HL-60 (cell line): ENCODE results near the gene MACROD2.
"Not testable (repeated sequence)": the region's sequence is repeated elsewhere in the genome, so short reads cannot be mapped to it uniquely, and the experiment has no call there.

Experiments used
- DNase-seq, 2 experiments: peaks; one replicate each; pipeline ENCODE4 v3.0.0-alpha.2; 2010 to 2020; ENCODE audit warnings: low read depth in 1 of 2, low spot score in 1 of 2
- H3K27ac ChIP-seq: fragments of 250-450 bp; sonication (Bioruptor Pico); replicated peaks from 2 replicates; pipeline ENCODE4 v1.5.1; 2020; ENCODE audit warnings: mild to moderate bottlenecking, moderate library complexity
- H3K27me3 ChIP-seq: fragments of 250-450 bp; sonication (Bioruptor Pico); 2 replicates; pipeline ENCODE4 v1.5.1; 2021; ENCODE audit warnings: mild to moderate bottlenecking, moderate library complexity; ENCODE audit not compliant: insufficient read depth, poor library complexity, severe bottlenecking
- H3K4me3 ChIP-seq: replicated peaks from 2 replicates; pipeline ENCODE4 v1.5.1; 2011; ENCODE audit warnings: mild to moderate bottlenecking, control low read depth, low read length; ENCODE audit not compliant: insufficient read depth
- GABPA ChIP-seq: IDR thresholded peaks from 2 replicates; pipeline ENCODE4 v1.6.1; 2012; ENCODE audit warnings: low read depth
- POLR2AphosphoS5 ChIP-seq: IDR thresholded peaks from 2 replicates; pipeline ENCODE4 v1.6.1; 2012; ENCODE audit warnings: low read depth
- SPI1 ChIP-seq: IDR thresholded peaks from 2 replicates; pipeline ENCODE4 v1.6.1; 2012; ENCODE audit warnings: low read depth, mild to moderate bottlenecking, borderline replicate concordance
- TF ChIP-seq, protein P1 (sequence below): IDR thresholded peaks from one replicate; pipeline ENCODE4 v1.5.1; 2011; ENCODE audit warnings: low read length, control low read depth, inconsistent platforms; ENCODE audit not compliant: insufficient read depth
- TF ChIP-seq, protein P2 (sequence below): IDR thresholded peaks from 2 replicates; pipeline ENCODE4 v1.6.1; 2012; ENCODE audit warnings: low read depth; ENCODE audit not compliant: insufficient replicate concordance

The MACROD2 gene

DNA sequence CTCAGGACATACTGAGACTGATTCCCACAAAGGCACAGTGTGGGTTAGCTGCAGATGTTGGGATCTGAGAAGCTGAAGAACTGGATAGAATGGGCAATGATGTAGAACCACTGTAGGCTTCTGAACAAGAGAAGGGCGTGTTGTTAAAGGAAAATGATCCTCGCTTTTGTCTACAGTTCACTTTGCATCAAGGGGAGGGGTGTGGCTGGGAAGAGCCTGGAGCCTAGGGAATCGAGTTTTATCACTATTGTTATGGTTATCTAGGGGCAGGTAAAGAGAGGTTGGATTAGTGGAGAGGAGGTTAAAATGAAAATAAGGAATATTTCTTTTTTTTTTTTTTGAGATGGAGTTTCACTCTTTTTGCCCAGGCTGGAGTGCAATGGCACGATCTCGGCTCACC lies 1809.8 kb downstream of the MACROD2 start:
- no peak overlapping the region for H3K4me3 ChIP-seq
- no peaks in the 10 kb centered on the region for H3K27me3 ChIP-seq
- TF ChIP-seq POLR2AphosphoS5 (no peak), GABPA (no peak), SPI1 (no peak)
- TF ChIP-seq, protein P1, sequence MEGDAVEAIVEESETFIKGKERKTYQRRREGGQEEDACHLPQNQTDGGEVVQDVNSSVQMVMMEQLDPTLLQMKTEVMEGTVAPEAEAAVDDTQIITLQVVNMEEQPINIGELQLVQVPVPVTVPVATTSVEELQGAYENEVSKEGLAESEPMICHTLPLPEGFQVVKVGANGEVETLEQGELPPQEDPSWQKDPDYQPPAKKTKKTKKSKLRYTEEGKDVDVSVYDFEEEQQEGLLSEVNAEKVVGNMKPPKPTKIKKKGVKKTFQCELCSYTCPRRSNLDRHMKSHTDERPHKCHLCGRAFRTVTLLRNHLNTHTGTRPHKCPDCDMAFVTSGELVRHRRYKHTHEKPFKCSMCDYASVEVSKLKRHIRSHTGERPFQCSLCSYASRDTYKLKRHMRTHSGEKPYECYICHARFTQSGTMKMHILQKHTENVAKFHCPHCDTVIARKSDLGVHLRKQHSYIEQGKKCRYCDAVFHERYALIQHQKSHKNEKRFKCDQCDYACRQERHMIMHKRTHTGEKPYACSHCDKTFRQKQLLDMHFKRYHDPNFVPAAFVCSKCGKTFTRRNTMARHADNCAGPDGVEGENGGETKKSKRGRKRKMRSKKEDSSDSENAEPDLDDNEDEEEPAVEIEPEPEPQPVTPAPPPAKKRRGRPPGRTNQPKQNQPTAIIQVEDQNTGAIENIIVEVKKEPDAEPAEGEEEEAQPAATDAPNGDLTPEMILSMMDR = no peak
- TF ChIP-seq, protein P2, sequence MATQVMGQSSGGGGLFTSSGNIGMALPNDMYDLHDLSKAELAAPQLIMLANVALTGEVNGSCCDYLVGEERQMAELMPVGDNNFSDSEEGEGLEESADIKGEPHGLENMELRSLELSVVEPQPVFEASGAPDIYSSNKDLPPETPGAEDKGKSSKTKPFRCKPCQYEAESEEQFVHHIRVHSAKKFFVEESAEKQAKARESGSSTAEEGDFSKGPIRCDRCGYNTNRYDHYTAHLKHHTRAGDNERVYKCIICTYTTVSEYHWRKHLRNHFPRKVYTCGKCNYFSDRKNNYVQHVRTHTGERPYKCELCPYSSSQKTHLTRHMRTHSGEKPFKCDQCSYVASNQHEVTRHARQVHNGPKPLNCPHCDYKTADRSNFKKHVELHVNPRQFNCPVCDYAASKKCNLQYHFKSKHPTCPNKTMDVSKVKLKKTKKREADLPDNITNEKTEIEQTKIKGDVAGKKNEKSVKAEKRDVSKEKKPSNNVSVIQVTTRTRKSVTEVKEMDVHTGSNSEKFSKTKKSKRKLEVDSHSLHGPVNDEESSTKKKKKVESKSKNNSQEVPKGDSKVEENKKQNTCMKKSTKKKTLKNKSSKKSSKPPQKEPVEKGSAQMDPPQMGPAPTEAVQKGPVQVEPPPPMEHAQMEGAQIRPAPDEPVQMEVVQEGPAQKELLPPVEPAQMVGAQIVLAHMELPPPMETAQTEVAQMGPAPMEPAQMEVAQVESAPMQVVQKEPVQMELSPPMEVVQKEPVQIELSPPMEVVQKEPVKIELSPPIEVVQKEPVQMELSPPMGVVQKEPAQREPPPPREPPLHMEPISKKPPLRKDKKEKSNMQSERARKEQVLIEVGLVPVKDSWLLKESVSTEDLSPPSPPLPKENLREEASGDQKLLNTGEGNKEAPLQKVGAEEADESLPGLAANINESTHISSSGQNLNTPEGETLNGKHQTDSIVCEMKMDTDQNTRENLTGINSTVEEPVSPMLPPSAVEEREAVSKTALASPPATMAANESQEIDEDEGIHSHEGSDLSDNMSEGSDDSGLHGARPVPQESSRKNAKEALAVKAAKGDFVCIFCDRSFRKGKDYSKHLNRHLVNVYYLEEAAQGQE = no peak
- DNase-seq = no peak
- no peak overlapping the region for H3K27ac ChIP-seq

DNA sequence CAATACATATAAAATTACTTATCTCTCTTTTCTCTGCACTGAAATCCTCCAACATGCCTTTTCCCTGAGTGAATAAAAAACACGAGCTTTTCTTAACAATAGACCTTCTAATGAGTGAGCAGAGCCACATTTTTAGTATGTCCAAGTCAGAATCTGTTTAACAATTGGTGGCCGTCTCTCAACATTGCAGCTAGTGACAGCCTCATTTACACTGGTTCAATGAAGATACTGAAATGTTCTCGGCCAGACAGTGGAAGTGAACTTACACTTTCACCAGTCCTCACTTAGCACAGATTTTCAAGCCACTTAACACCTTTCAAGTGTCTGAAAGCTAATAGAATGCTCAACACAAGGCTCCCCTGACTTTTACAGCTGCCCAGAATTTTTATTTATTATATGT lies 1810.8 kb downstream of the MACROD2 start:
- no peak overlapping the region for H3K27ac ChIP-seq
- no peak overlapping the region for H3K4me3 ChIP-seq
- TF ChIP-seq, protein P2 = no peak
- TF ChIP-seq SPI1 = no peak
- TF ChIP-seq, protein P1 = no peak
- TF ChIP-seq POLR2AphosphoS5 = no peak
- TF ChIP-seq GABPA = no peak
- no peak for DNase-seq
- H3K27me3 ChIP-seq = no peaks in the 10 kb centered on the region

DNA sequence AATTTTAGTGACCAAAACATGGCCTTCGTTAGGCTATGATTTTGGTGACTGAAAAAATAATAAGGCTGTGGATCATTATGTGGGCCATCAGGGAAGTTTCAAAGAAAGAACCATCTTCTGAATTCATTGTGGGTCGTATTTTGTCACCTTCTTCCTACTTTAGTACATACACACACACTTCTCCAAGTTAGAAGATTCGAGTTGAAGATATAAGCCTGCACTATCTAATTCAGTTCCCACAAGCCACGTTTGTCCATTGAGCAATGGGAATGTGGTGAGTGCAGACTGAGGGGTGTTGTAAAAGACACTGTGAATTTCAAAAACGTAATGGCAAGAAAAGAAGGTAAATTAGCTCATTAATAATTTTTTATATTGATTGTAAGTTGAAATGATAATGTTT lies 1812.0 kb downstream of the MACROD2 start:
- H3K27me3 ChIP-seq = no peaks in the 10 kb centered on the region
- H3K4me3 ChIP-seq = no peak overlapping the region
- DNase-seq = no peak
- no peak overlapping the region for H3K27ac ChIP-seq
- TF ChIP-seq SPI1 (no peak), GABPA (no peak), POLR2AphosphoS5 (no peak)
- TF ChIP-seq, protein P2 = no peak
- TF ChIP-seq, protein P1 = no peak

DNA sequence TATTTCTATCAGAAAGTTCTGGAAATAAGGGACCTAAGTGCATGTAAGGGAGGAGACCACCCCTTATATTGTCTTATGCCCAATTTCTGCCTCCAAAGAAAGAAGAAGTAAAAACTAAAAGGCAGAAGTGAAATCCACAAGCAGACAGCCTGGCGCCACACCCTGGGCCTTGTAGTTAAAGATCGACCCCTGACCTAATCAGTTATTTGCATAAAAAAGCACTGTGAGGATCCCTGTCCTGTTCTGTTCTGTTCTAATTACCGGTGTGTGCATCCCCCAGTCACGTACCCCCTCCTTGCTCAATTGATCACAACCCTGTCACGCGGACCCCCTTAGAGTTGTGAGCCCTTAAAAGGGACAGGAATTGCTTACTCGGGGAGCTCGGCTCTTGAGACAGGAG lies 1812.5 kb downstream of the MACROD2 start:
- not testable (repeated sequence) for H3K27ac ChIP-seq, DNase-seq, H3K4me3 ChIP-seq, H3K27me3 ChIP-seq
